ENCODE measurements around the gene CDKN1C.

The CDKN1C gene

GRCh38 chr11:2843551-2843950 lies 42.0 kb downstream of the CDKN1C start:
- DNase-seq: peak in 1 of 2 experiments; percentile 72

DNA sequence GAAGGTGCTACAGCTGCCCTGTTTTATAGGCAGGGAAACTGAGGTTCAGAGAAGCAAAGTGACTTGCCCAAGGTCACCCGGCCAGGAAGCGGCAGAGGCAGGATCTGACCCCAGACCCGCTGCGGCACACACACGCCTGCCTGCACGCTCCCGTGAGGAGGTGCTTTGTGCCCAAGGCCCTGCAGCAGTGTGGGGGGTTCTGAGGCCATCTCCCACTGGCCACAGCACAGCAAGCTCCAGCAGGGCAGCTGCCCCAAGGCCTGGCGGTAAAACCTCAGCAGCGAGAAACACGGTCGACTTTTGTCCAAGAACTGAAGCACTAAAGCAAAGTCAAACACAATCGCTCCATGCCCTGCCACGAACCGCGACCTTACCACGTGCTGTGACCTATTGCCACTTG lies 42.7 kb downstream of the CDKN1C start:
- DNase-seq: no peak

DNA sequence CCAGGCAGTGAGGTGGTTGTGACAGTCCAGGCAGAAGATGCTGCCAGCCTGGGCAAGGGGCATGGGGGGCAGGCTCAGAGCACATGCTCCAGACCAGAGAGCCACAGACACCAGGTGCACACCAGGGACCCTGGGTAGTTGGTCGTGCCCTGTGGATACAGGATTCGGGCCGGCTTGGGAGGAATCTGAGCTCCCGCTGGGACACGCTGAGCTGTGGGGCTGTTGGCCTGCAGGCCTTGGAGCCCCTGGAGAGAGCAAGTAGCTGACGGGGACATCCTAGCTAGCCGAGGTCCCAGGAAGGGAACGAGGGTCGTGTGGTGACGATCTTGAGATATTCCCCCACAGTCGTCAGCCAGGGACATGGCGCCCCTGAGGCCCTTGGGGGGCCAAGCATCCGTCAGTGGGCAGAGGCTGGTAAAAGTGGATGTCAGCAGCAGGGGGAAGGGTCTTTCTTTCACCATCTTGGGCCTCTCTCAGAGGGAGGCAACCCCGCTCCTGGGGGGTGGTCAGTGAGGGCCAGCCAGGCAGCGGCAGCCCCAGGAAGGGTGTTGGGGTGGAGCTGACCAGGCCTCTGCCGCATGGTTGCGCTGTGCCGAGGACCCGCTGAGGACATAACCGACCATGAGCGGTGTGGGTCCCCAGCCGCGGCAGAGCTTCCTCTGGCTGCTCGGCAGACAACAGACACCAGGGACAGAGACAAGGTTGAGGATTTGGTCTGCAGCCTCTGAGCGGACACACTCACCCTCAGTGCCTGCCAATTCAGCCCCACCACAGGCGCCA lies 44.0 kb downstream of the CDKN1C start:
- no peak for DNase-seq

- no peak for DNase-seq
These were observed 46.1 kb downstream of the CDKN1C start for GRCh38 chr11:2839395-2839943.

DNA sequence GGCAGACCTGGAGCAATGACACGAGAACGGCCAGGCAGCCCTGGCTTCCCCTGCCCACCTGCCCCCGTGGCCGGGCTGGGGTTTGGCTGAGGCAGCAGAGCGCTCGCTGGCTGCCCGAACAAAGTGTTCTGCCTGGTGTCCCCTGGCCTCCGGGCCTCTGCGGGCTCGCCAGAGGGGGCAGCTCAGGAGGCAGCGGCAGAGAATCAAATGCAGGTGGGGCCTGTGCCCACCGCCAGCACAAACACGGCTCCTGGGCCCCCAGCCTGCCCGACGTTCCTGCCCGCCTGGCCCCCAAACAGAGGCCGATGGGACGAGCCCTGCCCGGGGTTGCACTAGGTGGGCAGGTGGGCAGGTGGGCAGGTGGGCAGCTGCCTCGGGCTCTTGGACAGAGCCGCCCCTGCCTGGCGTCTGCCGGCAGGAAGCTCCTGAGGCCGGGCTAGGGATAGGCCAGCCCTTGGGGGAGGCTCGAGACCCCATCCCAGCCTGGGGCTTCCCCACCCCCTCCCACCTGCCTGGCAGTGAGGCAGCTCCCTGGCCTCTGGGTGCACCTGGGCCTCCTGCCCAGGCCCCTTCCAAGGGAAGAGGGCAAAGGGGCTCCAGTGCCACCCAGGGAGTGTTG lies 46.8 kb downstream of the CDKN1C start:
- DNase-seq: no peak

DNA sequence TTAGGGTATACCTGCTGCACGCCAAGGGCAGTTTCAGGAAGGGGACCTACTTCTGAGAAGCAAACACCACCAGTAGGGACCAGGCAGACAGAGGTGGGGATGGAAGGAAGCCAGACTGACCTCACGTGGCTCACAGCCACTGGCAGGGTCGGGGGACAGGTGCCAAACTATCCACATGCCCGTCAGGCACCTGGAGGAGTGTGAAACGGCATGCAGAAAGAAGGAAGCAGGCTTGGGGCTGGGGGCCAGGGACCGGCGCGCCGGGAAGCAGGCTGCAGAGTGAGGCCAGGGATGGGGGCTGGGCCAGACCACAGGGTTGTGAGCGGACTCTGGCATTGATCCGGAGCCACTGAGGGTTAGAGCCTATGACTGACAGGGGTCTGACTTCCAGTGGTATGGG lies 47.5 kb downstream of the CDKN1C start:
- no peak for DNase-seq

DNA sequence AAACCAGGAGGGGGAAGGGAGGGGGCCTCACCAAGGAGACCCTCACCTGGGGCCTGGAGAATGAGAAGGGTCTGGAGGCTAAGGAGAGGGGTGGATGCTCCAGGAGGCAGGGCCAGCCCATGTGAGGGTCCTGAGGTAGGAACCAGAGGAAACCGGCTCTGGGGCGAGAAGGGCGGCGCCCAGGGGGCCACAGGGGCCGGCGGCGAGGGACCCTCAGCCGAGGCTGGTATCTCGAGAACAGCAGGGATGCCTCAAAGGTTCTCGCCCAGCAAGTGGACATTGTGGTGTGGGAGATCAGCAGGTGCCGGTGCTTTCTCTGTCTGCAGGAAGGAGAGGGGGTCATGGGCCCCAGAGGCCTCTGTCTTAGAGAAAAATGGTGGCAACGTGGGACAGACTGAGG lies 47.9 kb downstream of the CDKN1C start:
- no peak for DNase-seq

- DNase-seq: peak in 1 of 2 experiments; percentile 37
These were observed 48.4 kb downstream of the CDKN1C start for GRCh38 chr11:2837096-2837601.

DNA sequence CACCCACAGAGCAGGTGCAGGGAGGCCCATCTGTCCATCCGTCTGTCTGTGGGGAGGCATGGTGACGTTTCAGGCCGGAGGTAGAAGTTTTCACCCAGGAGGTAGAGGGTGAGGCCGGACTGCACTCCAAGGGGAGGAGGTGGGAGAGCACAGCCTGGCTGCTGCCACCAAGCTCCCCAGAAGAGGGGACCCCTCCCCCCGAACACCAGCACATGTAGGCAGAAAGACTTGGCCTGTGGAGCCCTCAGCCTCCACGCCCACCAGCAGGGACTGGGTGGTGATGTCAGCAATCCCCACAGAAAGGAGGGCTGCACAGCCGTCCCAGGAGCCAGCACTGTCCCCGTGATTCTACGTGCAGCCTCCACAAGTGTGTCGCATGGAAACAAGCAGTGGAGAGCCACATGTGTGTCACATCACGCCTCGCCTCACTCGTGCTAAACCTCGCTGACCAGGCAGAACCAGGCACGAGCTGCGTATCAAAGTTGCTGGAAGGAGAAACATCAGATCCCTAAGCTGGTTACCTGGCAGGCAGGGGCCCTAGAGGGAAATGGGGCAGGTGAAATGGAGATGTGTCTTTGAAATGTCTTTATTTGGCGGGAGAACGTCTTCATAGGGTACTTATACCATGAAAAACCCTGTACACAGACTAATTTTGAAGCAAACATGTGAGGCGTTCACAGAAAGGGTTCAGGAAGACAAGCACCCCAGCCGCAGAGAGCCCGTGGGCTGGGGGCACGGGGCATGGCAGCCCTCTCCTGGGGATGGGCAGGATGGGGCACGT lies 49.1 kb downstream of the CDKN1C start:
- DNase-seq: no peak

- no peak for DNase-seq
These were observed 49.8 kb downstream of the CDKN1C start for GRCh38 chr11:2835751-2836150.

DNA sequence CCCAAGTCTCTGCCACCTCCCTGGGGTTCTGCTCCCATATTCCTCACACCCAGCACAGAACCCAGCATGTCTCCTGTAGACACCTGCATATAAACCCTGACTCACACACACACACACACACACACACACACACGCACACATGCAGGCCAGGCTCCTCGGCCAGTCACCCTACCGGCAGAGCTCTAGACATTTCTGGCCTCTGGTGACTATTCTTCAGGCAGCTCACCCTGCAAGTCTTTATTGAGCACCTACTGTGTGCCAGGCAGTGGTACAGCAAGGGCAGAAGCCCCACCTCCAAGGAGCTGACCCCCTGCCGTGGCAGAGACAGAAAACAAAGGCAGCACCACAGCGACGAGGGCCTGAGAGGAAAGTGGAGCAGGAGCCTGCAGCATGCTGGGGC lies 50.3 kb downstream of the CDKN1C start:
- no peak for DNase-seq

- no peak for DNase-seq
These were observed 50.9 kb downstream of the CDKN1C start for GRCh38 chr11:2834503-2835273.

DNA sequence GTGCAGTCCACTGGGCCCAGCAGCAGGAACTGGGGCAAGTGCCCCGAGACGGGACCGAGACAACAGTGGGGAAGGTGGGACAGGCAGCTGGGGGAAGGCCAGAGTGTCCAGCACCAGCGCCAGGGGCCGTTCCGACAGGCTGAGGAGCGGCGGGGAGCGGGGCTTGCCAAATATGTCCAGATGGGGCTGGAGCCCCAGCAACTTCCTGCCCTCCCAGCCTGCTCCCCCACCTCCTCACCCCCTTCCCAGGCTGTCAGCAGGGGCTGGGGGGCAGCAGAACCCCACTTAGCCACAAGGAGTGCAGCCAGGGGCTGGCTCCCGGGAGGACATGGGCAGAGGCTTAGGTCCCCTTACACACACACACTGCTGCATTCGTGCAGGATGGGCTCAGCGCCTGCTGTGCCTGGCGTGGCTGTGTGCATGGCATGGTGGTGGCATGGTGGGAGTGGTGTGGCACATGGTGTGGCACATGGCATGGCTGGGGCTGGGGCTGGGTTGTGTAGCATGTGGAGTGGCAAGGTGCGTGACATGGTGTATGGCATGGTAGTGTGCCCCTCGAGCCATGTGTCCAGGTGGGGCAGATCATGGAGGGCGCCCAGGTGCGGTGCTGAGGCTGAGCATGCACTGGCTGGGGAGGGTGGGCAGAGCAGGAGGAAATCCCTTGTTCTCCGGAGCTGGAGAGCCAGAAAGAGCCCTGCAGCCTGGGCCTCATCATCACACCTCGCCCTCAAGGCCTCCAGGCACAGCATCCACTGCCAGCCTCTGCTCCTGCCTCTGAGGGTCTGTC lies 51.7 kb downstream of the CDKN1C start:
- DNase-seq: no peak

Data from NCI-H526 (cell line).